ENCODE measurements around the gene ZMYM3. TPM values are rescaled to one million over a fixed set of nuclear protein-coding genes. Genes with fewer than 3 reads are reported as not detected.

ZMYM3 gene
- total and polyA plus RNA-seq, 2 of the 4 experiments (the other 2 are of a cell fraction): 10.0 to 28.1 TPM

DNA sequence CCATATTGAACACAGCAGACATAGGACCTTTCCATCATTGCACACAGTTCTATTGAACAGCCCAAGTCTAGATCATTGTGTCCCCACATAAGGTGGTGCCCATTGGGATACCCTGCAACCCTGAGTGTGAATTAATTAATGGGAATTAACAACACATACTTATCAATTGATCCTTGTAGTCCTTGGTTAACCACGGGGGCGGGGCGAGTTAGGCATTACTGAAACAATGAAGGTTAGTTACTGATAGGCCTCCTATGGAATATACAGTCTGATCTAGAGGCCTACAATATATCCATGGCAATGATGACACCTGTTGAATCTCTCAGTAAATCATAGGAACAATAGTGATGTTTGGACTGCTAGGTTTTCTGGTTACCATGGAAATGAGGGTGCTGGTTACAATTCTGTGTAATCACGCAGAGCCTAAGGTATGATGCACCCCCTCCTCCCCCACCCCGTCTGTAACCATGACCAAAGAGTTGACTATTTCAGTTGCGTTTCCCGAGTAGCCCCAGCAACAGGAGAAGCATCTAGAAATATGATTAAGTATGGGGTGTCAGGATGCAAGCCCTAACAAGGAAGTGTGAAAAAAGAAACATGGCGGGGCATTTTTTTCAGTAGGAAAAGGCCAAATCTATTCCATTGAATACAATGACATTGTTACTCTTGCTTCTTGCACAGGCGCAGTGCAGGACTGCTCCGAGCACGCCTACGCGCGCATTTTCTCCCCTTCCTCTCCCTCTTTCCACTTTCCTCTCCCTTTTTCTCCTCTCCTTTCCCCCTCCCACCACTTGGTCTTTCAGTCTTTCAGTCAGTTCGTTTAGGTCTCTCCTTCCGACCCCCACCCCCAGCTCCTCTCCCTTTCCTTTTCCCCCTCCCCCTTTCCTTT lies 28.8 kb upstream of the ZMYM3 start:
- Histone ChIP-seq H3K4me3 (ENCODE audit: insufficient read depth, low read depth, low read length) (peak overlapping the region; percentile 63), H3K14ac (replicated peaks; ENCODE audit: low read depth, low read length) (peak overlapping the region; percentile 89), H3K4me2 (ENCODE audit: low read depth, low read length) (peak overlapping the region; percentile 87), H3K79me1 (ENCODE audit: low read depth in 1 of 2, low read length in 2 of 2) (no peaks in the 10 kb centered on the region; a peak in 1 of 4 replicates), H3K27ac (ENCODE audit: insufficient read depth, low read length) (peak overlapping the region; percentile 98), H3K56ac (ENCODE audit: extremely low read depth, insufficient read depth, low read length) (peak overlapping the region; percentile 84), H2BK15ac (ENCODE audit: low read depth, low read length) (peak overlapping the region; percentile 67; the same call in 2 of the 3 replicates), H3K9me1 (ENCODE audit: insufficient read depth, low read length) (no peaks in the 10 kb centered on the region), H3K23ac (ENCODE audit: low read depth, low read length) (peak overlapping the region; percentile 58; the same call in 1 of the 2 replicates), H3K18ac (ENCODE audit: low read depth, low read length) (peak overlapping the region; percentile 97), H2AFZ (replicated peaks; ENCODE audit: low read length, poor library complexity) (peak overlapping the region; percentile 80), H4K91ac (ENCODE audit: insufficient read depth, low read depth, low read length) (peak overlapping the region; percentile 80), H2AK9ac (replicated peaks; ENCODE audit: low read depth, low read length, poor library complexity) (peak overlapping the region; percentile 48), H4K5ac (ENCODE audit: low read depth, low read length) (peak overlapping the region; percentile 97), H3K9ac (ENCODE audit: low read depth, low read length) (peak overlapping the region; percentile 90), H2AK5ac (ENCODE audit: low read depth, low read length) (peak overlapping the region; percentile 48; the same call in 1 of the 2 replicates), H3K9me3 (ENCODE audit: control insufficient read depth, insufficient read depth, low read length) (peaks cover 2% of the 10 kb centered on the region; the same call in 1 of the 2 replicates), H3K36me3 (ENCODE audit: control insufficient read depth, insufficient read depth, low read length) (peaks cover 6% of the 10 kb centered on the region), H4K20me1 (ENCODE audit: insufficient read depth, low read length) (peaks cover 23% of the 10 kb centered on the region), H2BK20ac (ENCODE audit: low read depth, low read length) (0 out of 2 replicates have a peak overlapping the region, but pooled peaks have one; percentile 45), H3K4me1 (ENCODE audit: control insufficient read depth, insufficient read depth, low read length) (no peaks in the 10 kb centered on the region), H3K27me3 (ENCODE audit: control insufficient read depth, insufficient read depth, low read length) (no peaks in the 10 kb centered on the region), H4K8ac (ENCODE audit: low read depth in 2 of 2, low read length in 2 of 2) (peak overlapping the region; percentile 90 to 99), H2BK5ac (ENCODE audit: low read depth, low read length, poor library complexity, severe bottlenecking) (peak overlapping the region; percentile 95), H2BK120ac (ENCODE audit: low read depth, low read length) (peak overlapping the region; percentile 86), H3K4ac (ENCODE audit: low read depth, low read length) (peak overlapping the region; percentile 87)
- TF ChIP-seq MAZ (IDR thresholded peaks at IDR 0.05; ENCODE audit: borderline replicate concordance, low read depth, low read length) (no peak; the same call in 1 of the 2 replicates), RFX5 (IDR thresholded peaks at IDR 0.05; ENCODE audit: low read depth, low read length) (no peak), POLR2A (IDR thresholded peaks at IDR 0.05; ENCODE audit: low read depth, low read length) (no peak), NFE2L2 (IDR thresholded peaks at IDR 0.05; ENCODE audit: low read depth, low read length) (no peak), FOS (IDR thresholded peaks at IDR 0.05; ENCODE audit: low read depth, low read length) (no peak), SMC3 (IDR thresholded peaks at IDR 0.05; ENCODE audit: low read depth, low read length) (no peak), MXI1 (IDR thresholded peaks at IDR 0.05; ENCODE audit: borderline replicate concordance, low read depth, low read length) (no peak), RCOR1 (IDR thresholded peaks at IDR 0.05; ENCODE audit: insufficient replicate concordance, low read length) (no peak), CEBPB (IDR thresholded peaks at IDR 0.05; ENCODE audit: low read depth, low read length) (no peak), RAD21 (IDR thresholded peaks at IDR 0.05; ENCODE audit: low read length) (no peak)
- TF ChIP-seq, protein P1, sequence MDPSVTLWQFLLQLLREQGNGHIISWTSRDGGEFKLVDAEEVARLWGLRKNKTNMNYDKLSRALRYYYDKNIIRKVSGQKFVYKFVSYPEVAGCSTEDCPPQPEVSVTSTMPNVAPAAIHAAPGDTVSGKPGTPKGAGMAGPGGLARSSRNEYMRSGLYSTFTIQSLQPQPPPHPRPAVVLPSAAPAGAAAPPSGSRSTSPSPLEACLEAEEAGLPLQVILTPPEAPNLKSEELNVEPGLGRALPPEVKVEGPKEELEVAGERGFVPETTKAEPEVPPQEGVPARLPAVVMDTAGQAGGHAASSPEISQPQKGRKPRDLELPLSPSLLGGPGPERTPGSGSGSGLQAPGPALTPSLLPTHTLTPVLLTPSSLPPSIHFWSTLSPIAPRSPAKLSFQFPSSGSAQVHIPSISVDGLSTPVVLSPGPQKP (IDR thresholded peaks at IDR 0.05; ENCODE audit: borderline replicate concordance, low read depth, low read length): no peak
- TF ChIP-seq, protein P2, sequence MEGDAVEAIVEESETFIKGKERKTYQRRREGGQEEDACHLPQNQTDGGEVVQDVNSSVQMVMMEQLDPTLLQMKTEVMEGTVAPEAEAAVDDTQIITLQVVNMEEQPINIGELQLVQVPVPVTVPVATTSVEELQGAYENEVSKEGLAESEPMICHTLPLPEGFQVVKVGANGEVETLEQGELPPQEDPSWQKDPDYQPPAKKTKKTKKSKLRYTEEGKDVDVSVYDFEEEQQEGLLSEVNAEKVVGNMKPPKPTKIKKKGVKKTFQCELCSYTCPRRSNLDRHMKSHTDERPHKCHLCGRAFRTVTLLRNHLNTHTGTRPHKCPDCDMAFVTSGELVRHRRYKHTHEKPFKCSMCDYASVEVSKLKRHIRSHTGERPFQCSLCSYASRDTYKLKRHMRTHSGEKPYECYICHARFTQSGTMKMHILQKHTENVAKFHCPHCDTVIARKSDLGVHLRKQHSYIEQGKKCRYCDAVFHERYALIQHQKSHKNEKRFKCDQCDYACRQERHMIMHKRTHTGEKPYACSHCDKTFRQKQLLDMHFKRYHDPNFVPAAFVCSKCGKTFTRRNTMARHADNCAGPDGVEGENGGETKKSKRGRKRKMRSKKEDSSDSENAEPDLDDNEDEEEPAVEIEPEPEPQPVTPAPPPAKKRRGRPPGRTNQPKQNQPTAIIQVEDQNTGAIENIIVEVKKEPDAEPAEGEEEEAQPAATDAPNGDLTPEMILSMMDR (conservative IDR thresholded peaks at IDR 0.05; ENCODE audit: low read depth, low read length): no peak
- TF ChIP-seq, protein P3, sequence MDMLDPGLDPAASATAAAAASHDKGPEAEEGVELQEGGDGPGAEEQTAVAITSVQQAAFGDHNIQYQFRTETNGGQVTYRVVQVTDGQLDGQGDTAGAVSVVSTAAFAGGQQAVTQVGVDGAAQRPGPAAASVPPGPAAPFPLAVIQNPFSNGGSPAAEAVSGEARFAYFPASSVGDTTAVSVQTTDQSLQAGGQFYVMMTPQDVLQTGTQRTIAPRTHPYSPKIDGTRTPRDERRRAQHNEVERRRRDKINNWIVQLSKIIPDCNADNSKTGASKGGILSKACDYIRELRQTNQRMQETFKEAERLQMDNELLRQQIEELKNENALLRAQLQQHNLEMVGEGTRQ (IDR thresholded peaks at IDR 0.05; ENCODE audit: low read depth, low read length): no peak
- dilution Hi-C loops (cut with HindIII; ENCODE audit: low sequenced_read_pairs, unreplicated experiment): no loop called here
- POLR2A ChIA-PET (ENCODE audit: unreplicated experiment): interaction anchor here (0.6 to 0.9 kb wide), 2 partner anchors 10 to 78 kb away, joined by 3 read pairs; no protein-coding TSS in a partner anchor
- DNase-seq (peak; percentile 45), ATAC-seq (ENCODE audit: low read depth) (peak; percentile 59)
- in situ Hi-C loops (cut with MboI; ENCODE audit: low sequenced_read_pairs): no loop called here
- CTCF ChIA-PET: interaction anchor here (0.7 kb wide), 1 partner anchor 135 kb away, joined by 4 read pairs; no protein-coding TSS in a partner anchor
- BruUV-seq (replicated peaks): no TSS peak
- intact Hi-C loops (cut with micrococcal nuclease): loop anchor here (5.0 kb wide), 1 partner anchor 85 kb away; the partner anchor contains the start of gene TAF1
- WGBS, 2 experiments (ENCODE audit: extremely low coverage in 2 of 2, insufficient read length in 1 of 2): 63% methylated on average over 7 of the region's 16 CpGs; no CpG with 5 or more reads in 1 of the 2 experiments

Measured in IMR-90 (cell line).